ENCODE data around the gene ATP6V0C.
"Not testable (repeated sequence)": the region's sequence is repeated elsewhere in the genome, so short reads cannot be mapped to it uniquely, and the experiment has no call there.

The ATP6V0C gene

DNA sequence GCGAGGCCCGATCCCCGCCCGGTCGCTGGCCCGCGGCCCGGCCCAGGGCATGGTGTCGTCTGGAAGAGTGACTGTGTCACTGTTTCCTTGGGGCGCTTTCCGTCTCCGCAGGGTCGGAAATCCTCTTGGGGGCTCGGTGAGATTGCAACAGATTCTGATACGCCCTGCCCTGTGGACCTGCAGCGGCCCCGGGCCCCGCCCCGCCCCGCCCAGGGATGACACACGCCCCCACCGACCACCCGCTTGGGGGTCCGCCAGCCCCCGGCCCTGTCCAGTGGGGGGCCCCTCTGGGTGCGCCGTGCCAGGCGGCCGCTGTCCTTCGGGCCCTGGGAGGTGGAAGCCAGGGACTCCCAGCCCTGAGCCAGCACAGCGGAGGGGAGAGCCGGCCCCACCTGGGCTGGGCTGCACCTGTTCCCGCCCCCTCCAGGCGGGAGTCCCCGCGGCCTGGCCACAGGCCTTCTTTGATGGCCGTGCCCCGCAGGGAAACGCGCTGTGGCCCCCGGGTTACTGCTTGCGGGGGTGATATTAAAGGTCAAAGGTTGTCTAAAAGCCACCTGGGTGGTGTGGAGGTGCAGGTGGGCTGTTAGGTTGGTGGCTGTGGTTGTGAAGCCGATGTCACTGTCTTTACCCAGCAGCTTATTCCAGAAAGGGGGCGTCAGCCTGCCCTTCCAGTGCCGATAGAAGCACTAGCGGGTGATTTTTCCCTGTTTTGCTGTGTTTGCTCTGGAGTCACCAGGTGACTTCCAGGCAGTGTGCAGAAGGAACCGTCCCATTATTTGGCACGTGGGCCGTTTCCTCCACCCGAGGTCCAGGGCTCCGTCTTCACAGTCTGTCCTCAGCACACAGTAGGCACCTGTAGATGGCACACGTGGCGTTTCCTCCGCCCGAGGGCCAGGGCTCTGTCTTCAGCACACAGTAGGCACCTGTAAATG lies 38.1 kb upstream of the ATP6V0C start:
- peak overlapping the region; percentile 85 for H3K4me3 ChIP-seq (replicated peaks; ENCODE audit: low read depth, low read length)
- TF ChIP-seq, protein P1, sequence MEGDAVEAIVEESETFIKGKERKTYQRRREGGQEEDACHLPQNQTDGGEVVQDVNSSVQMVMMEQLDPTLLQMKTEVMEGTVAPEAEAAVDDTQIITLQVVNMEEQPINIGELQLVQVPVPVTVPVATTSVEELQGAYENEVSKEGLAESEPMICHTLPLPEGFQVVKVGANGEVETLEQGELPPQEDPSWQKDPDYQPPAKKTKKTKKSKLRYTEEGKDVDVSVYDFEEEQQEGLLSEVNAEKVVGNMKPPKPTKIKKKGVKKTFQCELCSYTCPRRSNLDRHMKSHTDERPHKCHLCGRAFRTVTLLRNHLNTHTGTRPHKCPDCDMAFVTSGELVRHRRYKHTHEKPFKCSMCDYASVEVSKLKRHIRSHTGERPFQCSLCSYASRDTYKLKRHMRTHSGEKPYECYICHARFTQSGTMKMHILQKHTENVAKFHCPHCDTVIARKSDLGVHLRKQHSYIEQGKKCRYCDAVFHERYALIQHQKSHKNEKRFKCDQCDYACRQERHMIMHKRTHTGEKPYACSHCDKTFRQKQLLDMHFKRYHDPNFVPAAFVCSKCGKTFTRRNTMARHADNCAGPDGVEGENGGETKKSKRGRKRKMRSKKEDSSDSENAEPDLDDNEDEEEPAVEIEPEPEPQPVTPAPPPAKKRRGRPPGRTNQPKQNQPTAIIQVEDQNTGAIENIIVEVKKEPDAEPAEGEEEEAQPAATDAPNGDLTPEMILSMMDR (IDR thresholded peaks at IDR 0.05; ENCODE audit: low read depth, low read length, missing control alignments), result no peak
- no peak for DNase-seq (ENCODE audit: extremely low read depth, low read depth)

DNA sequence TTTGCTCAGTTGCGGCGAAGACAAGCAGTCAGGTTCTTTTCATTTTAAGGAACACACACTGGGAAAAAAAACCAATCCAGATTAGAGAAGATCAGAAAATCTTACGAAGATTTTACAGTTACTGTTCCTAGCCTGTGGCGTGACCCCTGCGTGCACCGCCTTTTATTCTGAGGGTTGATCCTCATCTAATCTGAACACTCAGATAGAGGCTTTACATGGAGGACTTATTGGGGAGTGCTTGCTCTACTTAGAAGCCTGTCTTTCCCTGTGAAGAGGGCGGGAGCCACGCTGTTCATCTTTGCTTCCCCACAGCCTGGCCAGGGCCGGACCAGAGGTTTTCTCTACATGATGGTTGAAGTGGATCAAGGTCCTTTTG lies 37.4 kb upstream of the ATP6V0C start:
- H3K4me3 ChIP-seq (replicated peaks; ENCODE audit: low read depth, low read length), result peak overlapping the region; percentile 85

DNA sequence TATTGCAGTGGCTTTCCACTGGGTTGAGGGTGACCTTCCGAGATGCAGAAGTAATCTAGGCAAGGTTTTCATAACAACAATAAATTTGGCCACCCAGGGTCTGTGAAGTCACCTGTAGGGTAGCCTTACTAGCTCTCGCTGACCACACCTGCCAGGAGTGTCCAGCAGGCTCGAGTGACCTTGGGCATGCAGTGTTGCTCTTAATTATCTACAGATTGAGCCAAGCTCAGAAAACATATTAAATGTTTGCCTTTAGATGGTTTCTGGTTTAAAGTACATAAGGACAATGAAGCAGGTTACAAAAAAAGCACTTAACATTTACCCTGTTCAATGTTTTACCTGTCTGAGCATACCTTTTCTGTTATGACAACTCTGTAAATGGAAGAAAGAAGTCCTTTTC lies 37.0 kb upstream of the ATP6V0C start:
- no peak for DNase-seq (ENCODE audit: extremely low read depth, low read depth)
- TF ChIP-seq, protein P1 (IDR thresholded peaks at IDR 0.05; ENCODE audit: low read depth, low read length, missing control alignments), result no peak
- H3K4me3 ChIP-seq (replicated peaks; ENCODE audit: low read depth, low read length), result no peak overlapping the region

More for the DNA sequence above, 37.4 kb upstream of the ATP6V0C start:
- TF ChIP-seq, protein P1 (IDR thresholded peaks at IDR 0.05; ENCODE audit: low read depth, low read length, missing control alignments), result no peak
- no peak for DNase-seq (ENCODE audit: extremely low read depth, low read depth)

DNA sequence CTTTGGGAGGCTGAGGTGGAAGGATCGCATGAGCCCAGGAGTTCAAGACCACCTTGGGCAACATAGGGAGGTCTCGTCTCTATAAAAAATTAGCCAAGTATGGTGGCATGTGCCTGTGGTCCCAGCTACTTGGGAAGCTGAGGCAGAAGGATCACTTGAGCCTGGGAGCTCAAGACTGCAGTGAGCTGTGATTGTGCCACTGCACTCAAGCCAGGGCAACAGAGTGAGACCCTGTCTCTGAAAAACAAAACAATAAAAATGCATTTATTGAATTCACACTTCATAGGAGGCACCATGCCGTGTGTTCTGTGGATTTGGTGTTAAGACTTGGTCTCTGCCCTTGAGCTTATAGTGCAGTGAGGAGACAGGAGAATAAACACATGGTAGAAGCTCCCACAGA lies 36.4 kb upstream of the ATP6V0C start:
- no peak for DNase-seq (ENCODE audit: extremely low read depth, low read depth)
- no peak overlapping the region for H3K4me3 ChIP-seq (replicated peaks; ENCODE audit: low read depth, low read length)
- TF ChIP-seq, protein P1 (IDR thresholded peaks at IDR 0.05; ENCODE audit: low read depth, low read length, missing control alignments), result no peak

DNA sequence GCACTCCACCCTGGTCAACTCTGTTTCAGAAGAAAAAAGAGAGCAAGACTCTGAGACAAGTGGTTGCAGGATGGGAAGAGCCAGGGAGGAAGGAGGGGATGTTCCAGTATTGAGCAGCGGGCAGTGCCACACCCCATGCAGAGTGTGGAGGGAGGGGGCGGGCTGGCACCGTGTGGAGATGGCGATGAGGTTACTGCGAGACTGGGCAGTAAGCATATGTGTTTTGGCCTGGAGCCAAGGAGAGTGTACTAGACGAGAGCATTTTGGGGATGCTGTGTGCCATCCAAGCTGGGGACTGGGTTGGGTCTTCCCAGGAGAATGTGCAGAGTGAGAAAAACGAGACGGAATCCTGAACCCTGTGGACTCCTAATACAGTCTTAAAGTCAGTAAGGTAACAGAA lies 35.5 kb upstream of the ATP6V0C start:
- DNase-seq (ENCODE audit: extremely low read depth, low read depth), result no peak
- TF ChIP-seq, protein P1 (IDR thresholded peaks at IDR 0.05; ENCODE audit: low read depth, low read length, missing control alignments), result no peak
- no peak overlapping the region for H3K4me3 ChIP-seq (replicated peaks; ENCODE audit: low read depth, low read length)

DNA sequence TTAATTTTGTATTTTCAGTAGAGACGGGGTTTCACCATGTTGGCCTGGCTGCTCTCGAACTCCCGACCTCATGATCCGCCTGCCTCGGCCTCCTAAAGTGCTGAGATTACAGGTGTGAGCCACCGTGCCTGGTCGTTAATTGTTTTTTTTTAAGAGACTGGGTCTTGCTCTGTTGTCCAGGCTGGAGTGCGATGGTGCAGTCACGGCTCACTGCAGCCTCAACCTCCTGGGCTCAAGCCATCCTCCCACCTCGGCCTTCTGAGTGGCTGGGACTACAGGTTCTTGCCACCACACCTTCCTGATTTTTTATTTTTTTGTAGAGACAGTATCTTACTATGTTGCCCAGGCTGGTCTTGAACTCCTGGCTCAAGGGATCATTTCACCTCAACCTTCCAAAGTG lies 33.8 kb upstream of the ATP6V0C start:
- H3K4me3 ChIP-seq (replicated peaks; ENCODE audit: low read depth, low read length); DNase-seq (ENCODE audit: extremely low read depth, low read depth): not testable (repeated sequence)

DNA sequence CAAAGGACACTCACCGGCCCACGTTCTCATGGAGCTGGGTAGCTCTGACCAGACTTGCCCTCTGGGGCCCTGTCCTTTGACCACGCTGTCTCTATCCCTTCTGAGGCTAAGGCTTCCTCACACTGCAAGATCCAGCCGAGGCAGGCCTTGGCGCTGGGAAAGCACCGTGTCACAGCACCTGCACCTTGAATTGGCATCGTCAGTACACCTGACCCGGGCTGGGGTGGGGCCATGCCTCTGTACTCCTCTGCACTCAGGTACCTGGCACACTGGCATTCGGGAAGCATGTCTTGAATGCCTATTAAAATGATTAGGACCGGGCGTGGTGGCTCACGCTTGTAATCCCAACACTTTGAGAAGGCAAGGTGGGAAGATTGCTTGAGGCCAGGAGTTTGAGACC lies 32.8 kb upstream of the ATP6V0C start:
- no peak overlapping the region for H3K4me3 ChIP-seq (replicated peaks; ENCODE audit: low read depth, low read length)
- TF ChIP-seq, protein P1 (IDR thresholded peaks at IDR 0.05; ENCODE audit: low read depth, low read length, missing control alignments), result no peak
- no peak for DNase-seq (ENCODE audit: extremely low read depth, low read depth)

Data from HFF-Myc (cell line).